GM21737 (cell line): ENCODE measurements around the gene PPFIBP1.
A peak's percentile ranks its signal among the peaks of the same experiment; 100 is the strongest.
"Not testable (repeated sequence)": the region's sequence is repeated elsewhere in the genome, so short reads cannot be mapped to it uniquely, and the experiment has no call there.

Experiments
- ATAC-seq: cut with Tn5 transposase; IDR thresholded peaks from one replicate; pipeline ENCODE4 v1.9.1; 2021; ENCODE audit warnings: mild to moderate bottlenecking, moderate library complexity; ENCODE audit not compliant: unreplicated experiment

The PPFIBP1 gene

GRCh38 chr12:27696864-27697564 lies 173.0 kb downstream of the PPFIBP1 start:
- no peak for ATAC-seq

DNA sequence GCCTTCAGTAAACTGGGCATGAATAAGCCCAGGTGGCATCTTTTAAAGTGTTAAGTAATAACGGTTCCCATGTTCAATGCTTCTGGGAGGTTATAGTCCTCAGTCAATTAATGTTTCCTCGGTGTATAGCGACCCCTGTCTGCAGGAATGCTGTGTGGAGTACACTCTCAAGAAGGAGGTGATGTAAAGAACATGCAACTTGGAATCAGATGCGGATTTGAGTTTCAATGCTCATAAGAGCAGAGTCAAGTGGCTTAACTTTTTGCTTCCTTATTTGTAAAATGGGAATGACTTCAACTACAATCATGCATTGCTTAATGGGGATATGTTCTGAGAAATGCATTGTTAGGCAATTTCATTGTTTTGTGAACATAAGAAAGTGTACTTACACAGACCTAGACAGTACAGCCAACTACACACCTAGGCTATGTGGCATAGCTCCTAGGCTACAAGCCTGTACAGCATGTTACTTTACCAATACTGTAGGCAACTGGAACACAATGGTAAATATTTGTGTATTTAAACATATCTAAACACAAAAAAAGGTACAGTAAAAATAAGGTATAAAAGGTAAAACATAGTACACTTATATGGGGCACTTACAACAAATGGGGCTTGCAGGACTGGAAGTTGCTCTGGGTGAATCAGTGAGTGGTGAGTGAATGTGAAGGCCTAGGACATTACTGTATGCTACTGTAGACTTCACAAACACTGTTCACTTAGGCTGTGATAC lies 179.9 kb downstream of the PPFIBP1 start:
- ATAC-seq = peak; percentile 72

DNA sequence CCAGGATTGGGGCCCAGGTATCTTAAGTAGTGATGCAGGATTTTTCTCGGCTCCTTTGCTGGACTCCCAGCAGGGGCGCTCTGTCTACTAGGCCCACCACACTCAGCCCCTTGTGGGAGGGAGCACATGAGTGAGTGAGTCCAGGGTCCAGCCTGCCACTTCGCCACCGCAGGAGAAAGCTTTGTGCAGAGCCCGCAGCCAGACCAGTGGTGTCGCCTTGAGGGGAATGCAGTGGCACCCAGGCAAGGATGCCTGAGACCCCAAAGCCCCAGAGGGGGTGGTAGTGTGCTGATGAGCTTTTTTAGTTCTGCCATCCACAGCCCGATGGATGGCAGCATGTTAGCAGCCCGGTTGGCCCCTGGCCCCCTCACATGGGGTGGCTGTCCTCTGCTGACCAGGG lies 181.3 kb downstream of the PPFIBP1 start:
- ATAC-seq = no peak

DNA sequence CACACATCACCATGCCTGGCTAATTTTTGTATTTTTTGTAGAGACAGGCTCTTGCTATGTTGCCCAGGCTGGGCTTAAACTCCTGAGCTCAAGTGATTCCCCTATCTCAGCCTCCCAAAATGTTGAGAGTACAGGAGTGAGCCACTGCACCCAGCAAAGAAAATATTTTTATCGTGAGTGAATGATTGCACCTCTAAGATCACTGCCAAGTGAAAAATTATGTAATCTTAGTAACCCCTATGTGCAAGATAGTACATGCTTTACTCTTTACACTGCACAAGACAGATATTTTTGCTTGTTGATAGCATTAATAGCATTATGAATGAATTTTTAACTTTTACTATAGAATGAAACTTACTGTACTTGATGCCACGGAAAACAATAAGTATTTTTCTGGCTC lies 183.2 kb downstream of the PPFIBP1 start:
- ATAC-seq = no peak

- no peak for ATAC-seq
Measured at GRCh38 chr12:27709212-27709931, 185.4 kb downstream of the PPFIBP1 start.

DNA sequence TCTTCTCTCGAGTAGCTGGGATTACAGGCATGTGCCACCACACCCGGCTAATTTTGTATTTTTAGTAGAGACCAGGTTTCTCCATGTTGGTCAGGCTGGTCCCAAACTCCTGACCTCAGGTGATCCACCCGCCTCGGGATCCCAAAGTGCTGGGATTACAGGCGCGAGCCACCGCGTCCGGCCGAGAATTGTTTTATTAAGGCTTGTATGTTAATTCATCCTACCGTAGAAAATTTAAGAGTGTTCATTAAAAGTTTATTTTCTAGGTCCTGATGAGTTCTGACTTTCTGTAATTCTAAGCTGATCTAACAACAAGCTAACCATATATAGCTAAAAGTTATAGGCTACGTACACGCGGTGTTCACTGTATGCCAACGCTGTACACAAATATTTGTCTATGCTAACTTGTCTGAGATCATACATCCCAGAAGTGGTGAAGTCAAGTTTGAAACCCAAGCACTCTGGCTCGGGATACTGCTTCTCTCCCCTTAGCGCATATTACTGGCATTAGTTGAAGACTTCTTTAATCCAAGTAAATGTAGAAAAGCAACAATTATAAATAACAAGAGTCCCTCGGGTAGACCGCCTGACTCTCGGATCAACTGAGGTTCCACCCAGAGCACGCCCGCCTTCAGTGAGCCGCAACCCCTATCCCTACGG lies 186.1 kb downstream of the PPFIBP1 start:
- ATAC-seq = peak; percentile 43

GRCh38 chr12:27710592-27711316 lies 186.7 kb downstream of the PPFIBP1 start, which contains the start of gene MRPS35:
TSS of gene MRPS35 (plus strand) at chr12:27710832. CDS start at chr12:27710844, 12 bp downstream.
- ATAC-seq = peak; percentile 96

GRCh38 chr12:27711317-27711682 lies 187.3 kb downstream of the PPFIBP1 start:
- ATAC-seq = no peak

DNA sequence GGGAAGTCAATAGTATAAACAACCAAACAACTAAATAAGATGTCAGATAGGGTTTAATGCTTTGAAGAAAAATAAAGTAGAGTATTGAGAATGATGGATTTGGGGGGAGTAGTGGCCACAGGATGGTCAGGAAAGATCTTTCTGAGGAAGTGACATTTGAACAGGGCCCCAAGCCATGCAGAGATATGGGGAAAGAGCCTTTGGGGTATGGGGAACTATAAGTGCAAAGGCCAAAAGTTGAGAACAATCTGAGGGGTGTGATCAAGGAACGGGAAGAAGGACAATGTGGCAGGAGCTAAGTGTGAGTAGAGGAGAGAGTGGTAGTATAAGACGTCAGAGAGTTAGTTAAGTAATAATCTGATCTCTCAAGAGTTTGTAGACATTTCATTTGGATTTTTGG lies 188.0 kb downstream of the PPFIBP1 start:
- no peak for ATAC-seq

GRCh38 chr12:27723212-27723611 lies 199.2 kb downstream of the PPFIBP1 start:
- ATAC-seq = no peak

DNA sequence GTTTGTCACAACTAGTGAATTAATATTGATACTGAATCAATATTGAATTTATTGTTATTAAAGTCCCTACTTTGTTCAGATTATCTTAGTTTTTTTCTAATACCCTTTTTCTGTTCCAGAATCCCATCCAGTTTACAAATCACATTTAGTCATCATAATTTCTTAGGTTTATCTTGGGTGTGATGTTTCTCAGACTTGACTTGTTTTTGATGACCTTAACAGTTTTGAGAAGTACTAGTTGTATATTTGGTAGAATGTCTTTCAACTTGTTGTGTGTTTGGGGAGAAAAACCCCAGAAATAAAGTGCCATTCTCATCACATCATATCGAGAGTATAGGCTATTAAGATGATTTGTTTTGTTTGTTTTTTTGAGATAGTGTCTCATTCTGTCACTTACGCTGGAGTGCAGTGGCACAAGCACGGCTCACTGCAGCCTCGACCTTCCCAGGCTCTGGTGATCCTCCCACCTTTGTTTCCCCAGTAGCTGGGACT lies 206.1 kb downstream of the PPFIBP1 start:
- no peak for ATAC-seq

GRCh38 chr12:27732281-27732680 lies 208.3 kb downstream of the PPFIBP1 start:
- ATAC-seq = no peak

GRCh38 chr12:27733052-27733656 lies 209.1 kb downstream of the PPFIBP1 start:
- no peak for ATAC-seq

- no peak for ATAC-seq
Measured at GRCh38 chr12:27733791-27734190, 209.8 kb downstream of the PPFIBP1 start.

GRCh38 chr12:27734321-27734720 lies 210.3 kb downstream of the PPFIBP1 start:
- not testable (repeated sequence) for ATAC-seq

GRCh38 chr12:27743601-27744000 lies 219.6 kb downstream of the PPFIBP1 start:
- no peak for ATAC-seq
